Measurements from ENCODE around the gene TAS1R1. TPM values are rescaled to one million over a fixed set of nuclear protein-coding genes. Genes with fewer than 3 reads are reported as not detected.

TAS1R1 gene
- total and polyA plus RNA-seq, 2 experiments from 2014 or later, result 0.19 TPM; not detected in 1

DNA sequence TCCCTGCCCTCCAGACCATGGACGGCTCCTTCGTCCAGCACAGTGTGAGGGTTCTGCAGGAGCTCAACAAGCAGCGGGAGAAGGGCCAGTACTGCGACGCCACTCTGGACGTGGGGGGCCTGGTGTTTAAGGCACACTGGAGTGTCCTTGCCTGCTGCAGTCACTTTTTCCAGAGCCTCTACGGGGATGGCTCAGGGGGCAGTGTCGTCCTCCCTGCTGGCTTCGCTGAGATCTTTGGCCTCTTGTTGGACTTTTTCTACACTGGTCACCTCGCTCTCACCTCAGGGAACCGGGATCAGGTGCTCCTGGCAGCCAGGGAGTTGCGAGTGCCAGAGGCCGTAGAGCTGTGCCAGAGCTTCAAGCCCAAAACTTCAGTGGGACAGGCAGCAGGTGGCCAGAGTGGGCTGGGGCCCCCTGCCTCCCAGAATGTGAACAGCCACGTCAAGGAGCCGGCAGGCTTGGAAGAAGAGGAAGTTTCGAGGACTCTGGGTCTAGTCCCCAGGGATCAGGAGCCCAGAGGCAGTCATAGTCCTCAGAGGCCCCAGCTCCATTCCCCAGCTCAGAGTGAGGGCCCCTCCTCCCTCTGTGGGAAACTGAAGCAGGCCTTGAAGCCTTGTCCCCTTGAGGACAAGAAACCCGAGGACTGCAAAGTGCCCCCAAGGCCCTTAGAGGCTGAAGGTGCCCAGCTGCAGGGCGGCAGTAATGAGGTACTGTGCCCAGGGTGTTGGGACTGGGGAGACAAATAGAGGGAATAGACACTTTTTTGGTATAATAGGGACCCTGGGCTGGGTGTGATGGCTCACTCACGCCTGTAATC is 25.7 kb downstream of the TAS1R1 start:
- Mint-ChIP-seq H3K27ac (peak overlapping the region; percentile 75), H3K36me3 (ENCODE audit: low read depth) (peaks cover 2% of the 10 kb centered on the region; the same call in 1 of the 3 replicates), H3K27me3 (ENCODE audit: insufficient read depth, low read depth, poor library complexity) (peaks cover 10% of the 10 kb centered on the region), H3K4me1 (peaks cover 20% of the 10 kb centered on the region), H3K4me3 (peak overlapping the region; percentile 95), H3K9me3 (no peaks in the 10 kb centered on the region)
- TF ChIP-seq ZNF331 (CRISPR knock-in tag; IDR thresholded peaks at IDR 0.05; ENCODE audit: low read depth) (no peak), JUNB (IDR thresholded peaks at IDR 0.05; ENCODE audit: unreplicated experiment) (no peak), NANOG (IDR thresholded peaks at IDR 0.05; ENCODE audit: borderline replicate concordance) (no peak), POLR2AphosphoS5 (IDR thresholded peaks at IDR 0.05; ENCODE audit: low read depth) (no peak), ZNF114 (CRISPR knock-in tag; IDR thresholded peaks at IDR 0.05) (no peak)
- TF ChIP-seq, protein P1, sequence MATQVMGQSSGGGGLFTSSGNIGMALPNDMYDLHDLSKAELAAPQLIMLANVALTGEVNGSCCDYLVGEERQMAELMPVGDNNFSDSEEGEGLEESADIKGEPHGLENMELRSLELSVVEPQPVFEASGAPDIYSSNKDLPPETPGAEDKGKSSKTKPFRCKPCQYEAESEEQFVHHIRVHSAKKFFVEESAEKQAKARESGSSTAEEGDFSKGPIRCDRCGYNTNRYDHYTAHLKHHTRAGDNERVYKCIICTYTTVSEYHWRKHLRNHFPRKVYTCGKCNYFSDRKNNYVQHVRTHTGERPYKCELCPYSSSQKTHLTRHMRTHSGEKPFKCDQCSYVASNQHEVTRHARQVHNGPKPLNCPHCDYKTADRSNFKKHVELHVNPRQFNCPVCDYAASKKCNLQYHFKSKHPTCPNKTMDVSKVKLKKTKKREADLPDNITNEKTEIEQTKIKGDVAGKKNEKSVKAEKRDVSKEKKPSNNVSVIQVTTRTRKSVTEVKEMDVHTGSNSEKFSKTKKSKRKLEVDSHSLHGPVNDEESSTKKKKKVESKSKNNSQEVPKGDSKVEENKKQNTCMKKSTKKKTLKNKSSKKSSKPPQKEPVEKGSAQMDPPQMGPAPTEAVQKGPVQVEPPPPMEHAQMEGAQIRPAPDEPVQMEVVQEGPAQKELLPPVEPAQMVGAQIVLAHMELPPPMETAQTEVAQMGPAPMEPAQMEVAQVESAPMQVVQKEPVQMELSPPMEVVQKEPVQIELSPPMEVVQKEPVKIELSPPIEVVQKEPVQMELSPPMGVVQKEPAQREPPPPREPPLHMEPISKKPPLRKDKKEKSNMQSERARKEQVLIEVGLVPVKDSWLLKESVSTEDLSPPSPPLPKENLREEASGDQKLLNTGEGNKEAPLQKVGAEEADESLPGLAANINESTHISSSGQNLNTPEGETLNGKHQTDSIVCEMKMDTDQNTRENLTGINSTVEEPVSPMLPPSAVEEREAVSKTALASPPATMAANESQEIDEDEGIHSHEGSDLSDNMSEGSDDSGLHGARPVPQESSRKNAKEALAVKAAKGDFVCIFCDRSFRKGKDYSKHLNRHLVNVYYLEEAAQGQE (IDR thresholded peaks at IDR 0.05; ENCODE audit: unreplicated experiment), result no peak
- TF ChIP-seq, protein P2, sequence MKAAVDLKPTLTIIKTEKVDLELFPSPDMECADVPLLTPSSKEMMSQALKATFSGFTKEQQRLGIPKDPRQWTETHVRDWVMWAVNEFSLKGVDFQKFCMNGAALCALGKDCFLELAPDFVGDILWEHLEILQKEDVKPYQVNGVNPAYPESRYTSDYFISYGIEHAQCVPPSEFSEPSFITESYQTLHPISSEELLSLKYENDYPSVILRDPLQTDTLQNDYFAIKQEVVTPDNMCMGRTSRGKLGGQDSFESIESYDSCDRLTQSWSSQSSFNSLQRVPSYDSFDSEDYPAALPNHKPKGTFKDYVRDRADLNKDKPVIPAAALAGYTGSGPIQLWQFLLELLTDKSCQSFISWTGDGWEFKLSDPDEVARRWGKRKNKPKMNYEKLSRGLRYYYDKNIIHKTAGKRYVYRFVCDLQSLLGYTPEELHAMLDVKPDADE (IDR thresholded peaks at IDR 0.05), result no peak
- DNase-seq (ENCODE audit: low spot score) (peak; percentile 54), ATAC-seq (peak; percentile 3)
- H3K4me3 ChIP-seq, result peak overlapping the region; percentile 95
- H3K27me3 ChIP-seq (ENCODE audit: insufficient read depth), result no peaks in the 10 kb centered on the region
- H3K4me2 ChIP-seq, result peak overlapping the region; percentile 97
- peaks cover 16% of the 10 kb centered on the region for H3K79me2 ChIP-seq (replicated peaks; ENCODE audit: insufficient read depth)
- no peaks in the 10 kb centered on the region; the same call in 1 of the 2 replicates for H3F3A ChIP-seq (replicated peaks; ENCODE audit: low read depth)
- 0 out of 2 replicates have a peak overlapping the region, but pooled peaks have one; percentile 19 for H3K27ac ChIP-seq (ENCODE audit: low read depth)
- no peaks in the 10 kb centered on the region for H3K9me2 ChIP-seq (ENCODE audit: insufficient read depth)
- H4K20me1 ChIP-seq (replicated peaks; ENCODE audit: insufficient read depth), result peaks cover 4% of the 10 kb centered on the region; the same call in 1 of the 2 replicates
- H3K36me3 ChIP-seq (ENCODE audit: insufficient read depth), result no peaks in the 10 kb centered on the region
- H2AFZ ChIP-seq, result no peak overlapping the region
- peaks cover 13% of the 10 kb centered on the region; the same call in 1 of the 2 replicates for H3K4me1 ChIP-seq (ENCODE audit: insufficient read depth)

DNA sequence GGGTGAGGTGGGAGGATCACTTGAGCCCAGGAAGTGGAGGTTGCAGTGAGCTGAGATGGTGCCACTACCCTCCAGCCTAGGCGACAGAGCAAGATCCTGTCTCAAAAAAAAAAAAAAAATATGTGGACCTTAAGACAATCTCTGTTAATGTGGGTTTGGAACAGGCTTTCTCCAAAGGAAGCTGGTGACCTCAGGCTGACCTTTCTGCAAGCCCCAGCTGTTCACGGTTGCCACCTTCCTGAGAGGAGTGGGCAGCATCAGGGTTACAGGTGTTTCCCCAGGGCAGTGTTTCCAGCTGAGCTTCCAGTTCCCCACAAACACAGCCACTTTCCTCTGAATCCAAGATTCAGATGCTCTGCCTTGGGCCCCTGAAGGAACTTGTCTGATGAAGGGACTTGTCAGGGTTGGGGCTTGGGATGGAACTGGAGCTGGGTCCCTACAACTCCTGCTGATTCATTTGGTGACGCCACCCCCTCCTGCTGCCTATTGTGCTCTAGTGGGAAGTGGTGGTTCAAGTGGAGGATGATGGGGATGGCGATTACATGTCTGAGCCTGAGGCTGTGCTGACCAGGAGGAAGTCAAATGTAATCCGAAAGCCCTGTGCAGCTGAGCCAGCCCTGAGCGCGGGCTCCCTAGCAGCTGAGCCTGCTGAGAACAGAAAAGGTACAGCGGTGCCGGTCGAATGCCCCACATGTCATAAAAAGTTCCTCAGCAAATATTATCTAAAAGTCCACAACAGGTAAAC is 26.6 kb downstream of the TAS1R1 start:
- H3K36me3 ChIP-seq (ENCODE audit: insufficient read depth), result no peaks in the 10 kb centered on the region
- H4K20me1 ChIP-seq (replicated peaks; ENCODE audit: insufficient read depth), result peaks cover 5% of the 10 kb centered on the region; the same call in 1 of the 2 replicates
- H3K4me1 Mint-ChIP-seq, result peaks cover 20% of the 10 kb centered on the region
- H3K27me3 Mint-ChIP-seq (ENCODE audit: insufficient read depth, low read depth, poor library complexity), result peaks cover 10% of the 10 kb centered on the region
- H3F3A ChIP-seq (replicated peaks; ENCODE audit: low read depth), result no peaks in the 10 kb centered on the region; the same call in 1 of the 2 replicates
- no peak overlapping the region for H3K27ac Mint-ChIP-seq
- H3K4me2 ChIP-seq, result no peak overlapping the region
- H3K9me3 Mint-ChIP-seq, result no peaks in the 10 kb centered on the region
- H3K4me1 ChIP-seq (ENCODE audit: insufficient read depth), result peaks cover 13% of the 10 kb centered on the region; the same call in 1 of the 2 replicates
- H3K4me3 ChIP-seq, result no peak overlapping the region
- peak overlapping the region; percentile 34; the same call in 2 of the 3 replicates for H3K4me3 Mint-ChIP-seq
- no peaks in the 10 kb centered on the region for H3K27me3 ChIP-seq (ENCODE audit: insufficient read depth)
- TF ChIP-seq, protein P2 (IDR thresholded peaks at IDR 0.05), result no peak
- ATAC-seq (no peak), DNase-seq (ENCODE audit: low spot score) (no peak)
- H3K79me2 ChIP-seq (replicated peaks; ENCODE audit: insufficient read depth), result peaks cover 16% of the 10 kb centered on the region
- H2AFZ ChIP-seq, result no peak overlapping the region
- no peaks in the 10 kb centered on the region for H3K9me2 ChIP-seq (ENCODE audit: insufficient read depth)
- H3K27ac ChIP-seq (ENCODE audit: low read depth), result no peak overlapping the region
- peaks cover 2% of the 10 kb centered on the region; the same call in 1 of the 3 replicates for H3K36me3 Mint-ChIP-seq (ENCODE audit: low read depth)
